ENCODE data around the gene HS3ST1. TPM values are rescaled to one million over a fixed set of nuclear protein-coding genes. Genes with fewer than 3 reads are reported as not detected.

The HS3ST1 gene
- total RNA-seq, 2 donors from 2014 or later, result 1.5 to 6.7 TPM

- intact Hi-C loops (cut with DNase I), result loop anchor here (10.0 kb wide), 1 partner anchor 836 kb away; no protein-coding TSS in a partner anchor
- Histone ChIP-seq H3K27ac (no peak overlapping the region), H3K9me3 (no peaks in the 10 kb centered on the region), H3K4me3 (no peak overlapping the region), H3K36me3 (no peaks in the 10 kb centered on the region), H3K4me1 (replicated peaks) (no peaks in the 10 kb centered on the region), H3K27me3 (replicated peaks; ENCODE audit: insufficient read depth) (no peaks in the 10 kb centered on the region)
- 6% methylated on average over 8 of the region's 8 CpGs for WGBS
- DNase-seq (ENCODE audit: low spot score), result no peak
- TF ChIP-seq POLR2A (IDR thresholded peaks at IDR 0.05) (no peak), CTCF (IDR thresholded peaks at IDR 0.05) (no peak), POLR2AphosphoS5 (IDR thresholded peaks at IDR 0.05) (no peak)
Observed at GRCh38 chr4:11420327-11420726, 8.4 kb downstream of the HS3ST1 start.

- intact Hi-C loops (cut with DNase I), result no loop called here
- no peaks in the 10 kb centered on the region for H3K36me3 ChIP-seq
- no peak overlapping the region for H3K4me3 ChIP-seq
- H3K27ac ChIP-seq, result no peak overlapping the region
- no peaks in the 10 kb centered on the region for H3K4me1 ChIP-seq (replicated peaks)
- no peak for DNase-seq (ENCODE audit: low spot score)
- TF ChIP-seq POLR2A (IDR thresholded peaks at IDR 0.05) (no peak), POLR2AphosphoS5 (IDR thresholded peaks at IDR 0.05) (no peak), CTCF (IDR thresholded peaks at IDR 0.05) (no peak)
- H3K27me3 ChIP-seq (replicated peaks; ENCODE audit: insufficient read depth), result no peaks in the 10 kb centered on the region
- no peaks in the 10 kb centered on the region for H3K9me3 ChIP-seq
Observed at GRCh38 chr4:11418610-11419009, 10.1 kb downstream of the HS3ST1 start.

- H3K27ac ChIP-seq, result no peak overlapping the region
- intact Hi-C loops (cut with DNase I), result no loop called here
Observed at GRCh38 chr4:11416767-11417113, 12.0 kb downstream of the HS3ST1 start.

GRCh38 chr4:11416071-11416766 lies 12.5 kb downstream of the HS3ST1 start:
- intact Hi-C loops (cut with DNase I), result no loop called here
- Histone ChIP-seq H3K27ac (no peak overlapping the region), H3K9me3 (no peaks in the 10 kb centered on the region), H3K4me3 (no peak overlapping the region), H3K4me1 (replicated peaks) (no peaks in the 10 kb centered on the region), H3K36me3 (no peaks in the 10 kb centered on the region), H3K27me3 (replicated peaks; ENCODE audit: insufficient read depth) (no peaks in the 10 kb centered on the region)
- 94% methylated on average over 8 of the region's 8 CpGs for WGBS
- DNase-seq (ENCODE audit: low spot score), result no peak
- TF ChIP-seq POLR2AphosphoS5 (IDR thresholded peaks at IDR 0.05) (no peak), CTCF (IDR thresholded peaks at IDR 0.05) (no peak), POLR2A (IDR thresholded peaks at IDR 0.05) (no peak)

More at GRCh38 chr4:11416767-11417113, 12.0 kb downstream of the HS3ST1 start:
- Histone ChIP-seq H3K4me3 (no peak overlapping the region), H3K9me3 (no peaks in the 10 kb centered on the region), H3K4me1 (replicated peaks) (no peaks in the 10 kb centered on the region), H3K27me3 (replicated peaks; ENCODE audit: insufficient read depth) (no peaks in the 10 kb centered on the region), H3K36me3 (no peaks in the 10 kb centered on the region)
- DNase-seq (ENCODE audit: low spot score), result no peak
- 75% methylated on average over 3 of the region's 3 CpGs for WGBS
- TF ChIP-seq POLR2AphosphoS5 (IDR thresholded peaks at IDR 0.05), result no peak
- TF ChIP-seq POLR2A (IDR thresholded peaks at IDR 0.05), result no peak
- no peak for TF ChIP-seq CTCF (IDR thresholded peaks at IDR 0.05)

- H3K9me3 ChIP-seq, result no peaks in the 10 kb centered on the region
- no peak for DNase-seq (ENCODE audit: low spot score)
- intact Hi-C loops (cut with DNase I), result no loop called here
- no peak for TF ChIP-seq POLR2A (IDR thresholded peaks at IDR 0.05)
- TF ChIP-seq POLR2AphosphoS5 (IDR thresholded peaks at IDR 0.05), result no peak
- no peak for TF ChIP-seq CTCF (IDR thresholded peaks at IDR 0.05)
- H3K4me3 ChIP-seq, result no peak overlapping the region
- no peaks in the 10 kb centered on the region for H3K36me3 ChIP-seq
- WGBS, result 93% methylated on average over 3 of the region's 3 CpGs
- no peaks in the 10 kb centered on the region for H3K27me3 ChIP-seq (replicated peaks; ENCODE audit: insufficient read depth)
- H3K4me1 ChIP-seq (replicated peaks), result no peaks in the 10 kb centered on the region
- no peak overlapping the region for H3K27ac ChIP-seq
Observed at GRCh38 chr4:11415409-11416070, 13.2 kb downstream of the HS3ST1 start.

Measured in prostate gland (tissue), 2 donors.